LNCaP clone FGC (cell line): ENCODE data around the gene POLE.
A peak's percentile ranks its signal among the peaks of the same experiment; 100 is the strongest.

Source experiments
- DNase-seq: peaks from one replicate; pipeline ENCODE4 v3.0.0-alpha.2; 2011; ENCODE audit warnings: low read depth
- H3K4me3 ChIP-seq: 2 replicates; pipeline ENCODE4 v1.5.1; 2011; ENCODE audit warnings: mild to moderate bottlenecking, low read depth, low read length, control low read depth
- CTCF ChIP-seq: IDR thresholded peaks from 2 replicates; pipeline ENCODE4 v1.5.1; 2012; ENCODE audit warnings: mild to moderate bottlenecking; ENCODE audit not compliant: control insufficient read depth, insufficient read depth; ENCODE audit errors: extremely low read depth

The POLE gene

DNA sequence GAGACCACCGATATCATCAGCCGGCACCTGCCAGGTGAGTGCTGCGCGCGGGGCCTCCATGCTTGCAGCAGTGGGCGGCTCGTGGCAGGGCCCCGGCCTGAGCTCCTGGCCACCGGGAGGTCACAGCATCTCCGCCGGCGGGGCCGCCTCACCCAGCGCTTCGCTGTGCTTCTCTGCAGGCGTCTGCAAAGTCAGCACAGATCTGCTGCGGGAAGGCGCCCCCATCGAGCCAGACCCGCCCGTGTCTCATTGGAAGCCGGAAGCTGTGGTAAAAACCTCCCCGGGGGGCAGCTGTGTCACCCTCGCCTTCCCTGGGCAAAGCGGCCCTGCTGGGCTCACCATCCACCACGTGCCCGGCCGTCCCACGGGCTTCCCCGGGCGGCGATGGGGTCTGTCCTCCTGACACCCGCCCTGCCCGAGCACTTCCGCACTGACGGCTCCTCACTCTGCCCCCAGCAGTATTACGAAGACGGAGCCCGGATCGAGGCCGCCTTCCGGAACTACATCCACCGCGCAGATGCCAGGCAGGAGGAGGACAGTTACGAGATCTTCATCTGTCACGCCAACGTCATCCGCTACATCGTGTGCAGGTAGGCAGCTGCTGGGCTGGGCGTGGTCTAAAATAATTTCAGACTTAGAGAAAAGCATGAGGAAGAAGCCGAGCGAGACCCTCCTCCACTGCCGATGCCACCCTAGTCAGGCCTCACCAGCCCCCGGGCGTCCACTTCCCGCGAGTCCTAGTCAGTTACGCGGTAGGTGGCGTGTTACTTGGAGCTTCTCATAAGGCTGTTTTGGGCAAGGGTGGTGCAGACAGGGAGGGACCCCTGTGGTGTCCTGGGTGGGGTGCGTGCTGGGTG lies 30.6 kb upstream of the POLE start:
- H3K4me3 ChIP-seq = no peak overlapping the region
- no peak for DNase-seq
- TF ChIP-seq CTCF = no peak

DNA sequence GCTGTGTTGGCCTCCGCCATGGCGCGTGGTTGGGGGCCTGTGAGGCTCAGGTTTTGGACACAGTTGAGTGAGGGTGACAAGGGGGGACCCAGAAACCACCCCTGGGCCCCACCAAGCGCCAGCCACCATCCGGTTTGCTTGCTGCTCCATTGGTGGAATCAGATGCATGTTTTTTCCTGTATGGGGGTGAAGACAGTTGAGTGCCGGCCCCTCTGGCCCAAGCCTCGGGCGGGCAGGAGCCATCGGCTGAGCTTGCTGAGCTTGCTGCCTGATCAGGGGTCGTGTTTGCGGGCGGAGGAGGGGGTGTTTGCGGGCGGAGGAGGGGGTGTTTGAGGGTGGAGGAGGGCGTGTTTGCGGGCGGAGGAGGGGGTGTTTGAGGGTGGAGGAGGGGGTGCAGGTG lies 29.9 kb upstream of the POLE start:
- TF ChIP-seq CTCF = no peak
- no peak overlapping the region for H3K4me3 ChIP-seq
- no peak for DNase-seq

DNA sequence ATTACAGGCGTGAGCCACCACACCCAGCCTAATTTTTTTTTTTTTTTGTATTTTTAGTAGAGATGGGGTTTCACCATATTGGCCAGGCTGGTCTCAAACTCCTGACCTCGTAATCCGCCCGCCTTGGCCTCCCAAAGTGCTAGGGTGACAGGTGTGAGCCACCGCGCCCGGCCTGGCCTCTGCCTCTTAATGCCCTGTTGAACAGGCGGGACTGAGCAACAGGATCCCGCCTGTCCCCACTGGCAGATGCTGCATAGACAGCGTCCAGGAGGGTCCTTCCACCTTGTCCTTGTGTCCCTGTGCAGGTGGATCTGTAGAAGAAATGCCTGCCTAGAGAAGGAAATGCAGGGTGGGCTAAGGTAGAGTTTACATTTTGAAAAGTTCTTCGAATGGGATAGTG lies 29.2 kb upstream of the POLE start:
- H3K4me3 ChIP-seq = no peak overlapping the region
- no peak for DNase-seq
- TF ChIP-seq CTCF = no peak

GRCh38 chr12:132715874-132716273 lies 28.7 kb upstream of the POLE start:
- no peak for TF ChIP-seq CTCF
- H3K4me3 ChIP-seq = no peak overlapping the region

GRCh38 chr12:132713123-132713522 lies 26.0 kb upstream of the POLE start:
- DNase-seq = no peak
- no peak overlapping the region for H3K4me3 ChIP-seq
- no peak for TF ChIP-seq CTCF

More at GRCh38 chr12:132715874-132716273, 28.7 kb upstream of the POLE start:
- peak; percentile 21 for DNase-seq

- TF ChIP-seq CTCF = no peak
- no peak for DNase-seq
- peak overlapping the region; percentile 92 for H3K4me3 ChIP-seq
Observed at GRCh38 chr12:132711080-132711843, 24.1 kb upstream of the POLE start.
